VCaP (cell line): ENCODE measurements around the gene ZNF865.

ENCODE experiments used
- H3K27ac ChIP-seq: fragments of 450-650 bp; 2 replicates; pipeline ENCODE4 v1.5.1; 2017
- TF ChIP-seq, protein P1 (sequence below): fragments of 450-650 bp; conservative IDR thresholded peaks from 2 replicates; pipeline ENCODE4 v1.5.1; 2017; ENCODE audit warnings: mild to moderate bottlenecking, moderate library complexity

ZNF865 gene

GRCh38 chr19:55592391-55593090 is 12.9 kb upstream of the ZNF865 start:
- TF ChIP-seq, protein P1, sequence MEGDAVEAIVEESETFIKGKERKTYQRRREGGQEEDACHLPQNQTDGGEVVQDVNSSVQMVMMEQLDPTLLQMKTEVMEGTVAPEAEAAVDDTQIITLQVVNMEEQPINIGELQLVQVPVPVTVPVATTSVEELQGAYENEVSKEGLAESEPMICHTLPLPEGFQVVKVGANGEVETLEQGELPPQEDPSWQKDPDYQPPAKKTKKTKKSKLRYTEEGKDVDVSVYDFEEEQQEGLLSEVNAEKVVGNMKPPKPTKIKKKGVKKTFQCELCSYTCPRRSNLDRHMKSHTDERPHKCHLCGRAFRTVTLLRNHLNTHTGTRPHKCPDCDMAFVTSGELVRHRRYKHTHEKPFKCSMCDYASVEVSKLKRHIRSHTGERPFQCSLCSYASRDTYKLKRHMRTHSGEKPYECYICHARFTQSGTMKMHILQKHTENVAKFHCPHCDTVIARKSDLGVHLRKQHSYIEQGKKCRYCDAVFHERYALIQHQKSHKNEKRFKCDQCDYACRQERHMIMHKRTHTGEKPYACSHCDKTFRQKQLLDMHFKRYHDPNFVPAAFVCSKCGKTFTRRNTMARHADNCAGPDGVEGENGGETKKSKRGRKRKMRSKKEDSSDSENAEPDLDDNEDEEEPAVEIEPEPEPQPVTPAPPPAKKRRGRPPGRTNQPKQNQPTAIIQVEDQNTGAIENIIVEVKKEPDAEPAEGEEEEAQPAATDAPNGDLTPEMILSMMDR = no peak
- no peak overlapping the region for H3K27ac ChIP-seq

DNA sequence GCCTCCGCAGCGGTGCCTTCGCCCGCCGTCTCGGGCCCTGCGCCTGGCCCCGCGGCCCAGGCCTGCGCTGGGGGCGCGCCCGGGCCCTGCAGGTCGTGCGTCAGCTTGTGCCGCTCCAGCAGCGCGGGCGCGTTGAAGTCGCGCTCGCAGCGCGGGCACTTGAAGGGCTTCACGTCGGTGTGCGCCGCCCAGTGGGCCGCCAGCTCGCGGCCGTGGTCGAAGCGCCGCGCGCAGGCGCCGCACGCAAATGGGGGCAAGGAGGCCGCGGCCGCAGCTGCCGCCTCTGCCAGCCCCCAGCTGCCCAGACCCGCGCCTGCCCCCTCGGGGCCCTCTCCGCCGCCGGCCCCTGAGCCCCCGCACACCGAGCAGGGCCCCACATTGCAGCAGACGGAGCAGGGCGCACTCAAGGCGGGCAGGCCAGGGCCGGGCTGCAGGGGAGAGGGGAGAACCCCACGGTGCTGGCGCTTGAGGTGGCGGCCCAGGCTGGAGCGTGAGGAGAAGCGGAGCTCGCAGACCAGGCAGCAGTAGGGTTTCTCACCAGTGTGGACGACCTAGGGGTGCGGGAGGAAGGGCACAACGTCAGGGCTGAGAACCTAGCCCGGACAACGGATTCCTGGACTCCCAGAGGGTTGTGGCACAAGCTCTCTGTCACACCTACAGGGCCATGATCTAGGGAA is 12.2 kb upstream of the ZNF865 start:
- no peak overlapping the region for H3K27ac ChIP-seq
- TF ChIP-seq, protein P1 = no peak

- no peak overlapping the region for H3K27ac ChIP-seq
- TF ChIP-seq, protein P1 = no peak
Observed at GRCh38 chr19:55594996-55595545, 10.4 kb upstream of the ZNF865 start.

DNA sequence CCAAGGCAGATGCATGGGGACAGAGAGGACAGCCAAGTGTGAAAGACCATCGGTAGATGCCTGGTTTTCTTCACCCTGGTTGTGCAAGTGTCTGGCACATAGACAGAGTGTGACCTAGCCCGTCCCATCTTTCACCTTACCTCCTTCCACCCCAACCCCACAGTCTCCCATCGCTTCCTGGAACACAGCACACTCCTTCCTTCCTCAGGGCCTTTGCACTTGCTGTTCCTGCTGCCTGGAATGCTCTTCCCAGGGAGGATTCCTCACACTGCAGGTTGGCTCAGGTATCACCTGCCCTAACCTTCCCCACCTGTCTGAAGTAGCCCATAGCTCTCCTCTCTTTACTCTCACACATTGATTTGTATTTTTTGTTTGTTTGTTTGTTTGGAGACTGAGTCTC is 9.1 kb upstream of the ZNF865 start:
- no peak overlapping the region for H3K27ac ChIP-seq
- TF ChIP-seq, protein P1 = no peak

DNA sequence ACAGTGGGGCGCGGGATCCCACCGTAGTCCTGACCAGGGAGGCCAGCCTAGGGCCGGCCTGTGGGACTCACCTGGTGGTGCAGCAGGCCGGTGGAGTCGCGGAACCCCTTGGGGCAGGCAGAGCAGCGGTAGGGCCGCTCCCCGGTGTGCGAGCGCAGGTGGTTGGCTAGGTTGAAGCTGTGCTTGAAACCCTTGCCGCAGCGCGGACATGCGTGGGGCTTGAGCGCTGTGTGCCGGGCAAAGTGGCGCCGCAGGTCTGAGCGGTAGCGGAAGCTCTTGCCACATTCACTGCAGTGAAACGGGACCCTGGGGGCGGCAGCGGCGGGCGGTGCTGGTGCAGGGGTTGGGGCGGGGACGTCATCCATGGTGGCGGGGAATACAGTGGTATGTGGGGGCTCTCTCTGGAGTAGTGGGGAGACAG is 7.9 kb upstream of the ZNF865 start:
- H3K27ac ChIP-seq = no peak overlapping the region
- TF ChIP-seq, protein P1 = no peak

DNA sequence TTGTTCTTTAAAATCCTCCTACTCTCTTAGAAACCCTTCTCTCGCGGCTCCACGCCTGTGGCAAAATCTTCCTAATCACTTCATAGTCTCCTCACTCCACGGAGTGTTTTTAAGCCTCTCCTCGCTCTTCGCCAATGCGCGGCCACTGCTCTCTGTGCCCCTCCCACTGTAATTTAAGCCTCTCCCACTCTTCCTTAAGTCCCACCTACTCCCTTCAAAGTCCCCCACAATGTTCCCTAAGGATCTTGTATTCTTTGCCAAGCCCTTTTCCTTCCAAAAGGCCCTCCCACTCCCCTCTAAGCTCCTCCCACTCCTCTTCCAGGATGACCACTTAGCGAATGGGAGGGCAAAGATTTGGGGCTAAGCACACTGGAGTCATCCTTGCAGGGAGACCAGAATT is 7.4 kb upstream of the ZNF865 start:
- TF ChIP-seq, protein P1 = no peak

GRCh38 chr19:55598719-55599467 is 6.6 kb upstream of the ZNF865 start:
- TF ChIP-seq, protein P1 = no peak
- H3K27ac ChIP-seq = peak overlapping the region; percentile 99

More for the DNA sequence above, 7.4 kb upstream of the ZNF865 start:
- H3K27ac ChIP-seq = peak overlapping the region; percentile 99; the same call in 1 of the 2 replicates
